HG03521 (cell line): ENCODE results near the gene KLHDC4.
"Not testable (repeated sequence)": the region's sequence is repeated elsewhere in the genome, so short reads cannot be mapped to it uniquely, and the experiment has no call there.

ENCODE experiments used
- ATAC-seq: cut with Tn5 transposase; IDR thresholded peaks from one replicate; pipeline ENCODE4 v1.9.1; 2021; ENCODE audit warnings: mild to moderate bottlenecking, moderate library complexity; ENCODE audit not compliant: unreplicated experiment

Gene KLHDC4

GRCh38 chr16:87722590-87723225 is 43.1 kb downstream of the KLHDC4 start:
- ATAC-seq: no peak

GRCh38 chr16:87721622-87722585 is 43.9 kb downstream of the KLHDC4 start:
- ATAC-seq: no peak

DNA sequence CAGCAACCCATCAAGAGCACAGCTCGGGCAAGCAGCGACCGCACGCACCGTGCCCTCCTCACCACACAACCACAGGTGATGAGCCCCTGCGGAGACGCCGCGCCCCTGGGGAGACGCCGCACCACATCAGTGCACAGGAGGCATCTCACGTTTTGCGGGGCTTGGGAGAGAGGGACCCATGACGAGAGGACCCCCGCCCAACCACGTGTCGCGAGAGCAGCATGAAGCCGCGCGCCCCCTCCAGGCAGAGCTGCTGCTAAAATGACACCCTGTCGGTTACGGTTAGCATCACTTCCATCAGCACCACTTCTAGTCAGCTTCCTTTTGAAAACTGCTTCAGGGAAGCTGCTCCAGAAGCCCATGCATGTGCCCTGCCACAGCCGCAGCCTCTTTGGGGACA is 45.3 kb downstream of the KLHDC4 start:
- ATAC-seq: no peak

GRCh38 chr16:87718831-87719230 is 47.0 kb downstream of the KLHDC4 start:
- ATAC-seq: not testable (repeated sequence)

DNA sequence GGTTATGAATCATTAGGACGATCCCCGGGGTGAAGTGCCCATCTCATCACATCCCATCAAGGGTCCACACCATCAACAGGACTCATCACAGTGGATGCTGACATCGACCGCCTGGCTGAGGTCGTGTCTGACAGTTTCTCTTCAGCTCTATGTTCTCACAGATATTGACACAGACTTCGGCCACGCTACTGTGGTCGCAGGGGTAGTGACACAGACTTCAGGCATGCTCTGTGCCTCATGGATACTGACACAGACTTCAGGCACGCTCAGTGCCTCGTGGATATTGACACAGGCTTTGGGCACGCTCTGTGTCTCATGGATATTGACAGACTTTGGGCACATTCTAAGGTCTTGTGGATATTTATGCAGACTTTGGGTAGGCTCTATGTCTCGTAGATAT is 50.1 kb downstream of the KLHDC4 start:
- ATAC-seq: no peak

DNA sequence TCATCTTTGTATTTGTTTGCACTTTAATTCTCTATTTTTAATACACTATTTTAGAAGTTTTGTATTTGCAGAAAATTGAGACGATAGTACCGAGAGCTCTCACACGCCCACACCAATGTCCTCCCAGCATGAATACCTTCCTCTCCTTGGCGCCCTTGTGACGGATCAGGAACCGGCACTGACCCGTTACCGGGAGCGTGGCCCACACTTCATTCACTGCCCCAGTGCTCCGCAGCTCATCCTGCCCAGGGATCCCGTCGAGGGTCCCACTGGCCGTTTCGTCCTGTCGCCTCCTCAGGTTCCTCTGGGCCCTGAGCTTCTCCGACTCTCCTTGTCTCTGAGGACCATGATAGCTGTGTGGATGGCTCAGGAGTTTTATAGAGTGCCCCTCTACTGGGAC is 50.6 kb downstream of the KLHDC4 start:
- no peak for ATAC-seq

- ATAC-seq: no peak
Measured at GRCh38 chr16:87713451-87714229, 52.1 kb downstream of the KLHDC4 start.

GRCh38 chr16:87712184-87712762 is 53.5 kb downstream of the KLHDC4 start:
- no peak for ATAC-seq

GRCh38 chr16:87710887-87711286 is 54.9 kb downstream of the KLHDC4 start:
- ATAC-seq: no peak

- no peak for ATAC-seq
Measured at GRCh38 chr16:87709677-87710076, 56.1 kb downstream of the KLHDC4 start.

- no peak for ATAC-seq
Measured at GRCh38 chr16:87708881-87709638, 56.7 kb downstream of the KLHDC4 start.

DNA sequence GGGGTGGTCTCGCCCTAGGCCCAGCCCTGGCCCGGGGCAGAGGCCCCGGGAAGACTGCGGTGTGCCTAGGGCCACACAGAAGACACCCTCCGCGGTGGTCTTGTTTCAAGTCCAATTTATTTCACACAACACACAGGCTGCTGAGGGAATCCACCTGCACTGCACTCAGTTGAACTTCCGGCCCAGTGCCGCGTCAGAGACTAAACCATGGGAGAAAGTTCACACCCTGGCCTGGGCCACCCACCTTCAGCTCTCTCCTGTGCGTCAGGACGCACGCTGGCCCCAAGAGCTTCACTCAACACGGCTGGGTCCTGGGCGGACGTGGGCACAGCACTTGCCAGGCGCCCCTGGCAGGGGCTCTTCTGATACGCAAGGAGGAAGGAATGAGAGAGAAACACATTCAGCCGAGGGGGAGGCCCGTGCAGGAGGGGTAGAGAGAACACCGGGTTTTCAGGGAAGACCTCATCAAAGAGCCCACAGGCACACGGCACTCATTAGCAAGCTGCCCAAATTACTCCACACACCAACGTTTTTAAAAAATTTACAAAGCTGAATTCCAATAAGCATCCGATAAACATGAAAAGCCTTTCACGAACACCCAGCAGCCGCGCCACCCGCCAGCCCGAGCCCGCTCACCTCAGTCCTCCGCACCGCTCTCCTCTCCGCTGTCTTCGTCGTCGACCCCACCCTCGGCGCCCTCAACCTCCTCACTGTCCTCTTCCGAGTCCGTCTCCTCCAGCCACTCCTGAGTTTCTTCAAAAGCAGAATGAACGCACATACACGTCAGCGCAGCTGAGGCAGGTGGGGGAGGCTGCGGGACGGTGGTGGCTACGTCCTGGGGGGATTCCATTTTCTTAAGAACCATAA is 57.8 kb downstream of the KLHDC4 start:
- no peak for ATAC-seq

DNA sequence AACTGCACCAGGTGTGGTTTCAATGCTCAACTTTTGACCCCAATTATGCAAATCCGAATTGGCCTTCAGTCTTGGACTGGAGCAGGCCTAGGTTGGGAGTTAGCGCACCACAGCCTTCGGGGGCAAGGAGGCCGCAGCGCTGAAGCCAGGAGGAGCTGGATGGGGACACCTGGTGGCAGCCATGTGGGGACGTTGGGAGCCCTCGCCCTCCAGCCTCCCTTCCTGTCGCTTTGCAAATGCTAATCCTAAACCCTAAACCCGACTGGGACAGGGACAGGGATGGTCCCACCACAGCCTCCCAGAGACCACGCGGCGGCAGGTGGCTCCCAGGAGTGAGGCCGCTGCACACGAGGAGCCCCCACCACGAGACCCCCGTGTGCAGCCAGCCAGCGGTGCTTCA is 58.7 kb downstream of the KLHDC4 start:
- no peak for ATAC-seq

DNA sequence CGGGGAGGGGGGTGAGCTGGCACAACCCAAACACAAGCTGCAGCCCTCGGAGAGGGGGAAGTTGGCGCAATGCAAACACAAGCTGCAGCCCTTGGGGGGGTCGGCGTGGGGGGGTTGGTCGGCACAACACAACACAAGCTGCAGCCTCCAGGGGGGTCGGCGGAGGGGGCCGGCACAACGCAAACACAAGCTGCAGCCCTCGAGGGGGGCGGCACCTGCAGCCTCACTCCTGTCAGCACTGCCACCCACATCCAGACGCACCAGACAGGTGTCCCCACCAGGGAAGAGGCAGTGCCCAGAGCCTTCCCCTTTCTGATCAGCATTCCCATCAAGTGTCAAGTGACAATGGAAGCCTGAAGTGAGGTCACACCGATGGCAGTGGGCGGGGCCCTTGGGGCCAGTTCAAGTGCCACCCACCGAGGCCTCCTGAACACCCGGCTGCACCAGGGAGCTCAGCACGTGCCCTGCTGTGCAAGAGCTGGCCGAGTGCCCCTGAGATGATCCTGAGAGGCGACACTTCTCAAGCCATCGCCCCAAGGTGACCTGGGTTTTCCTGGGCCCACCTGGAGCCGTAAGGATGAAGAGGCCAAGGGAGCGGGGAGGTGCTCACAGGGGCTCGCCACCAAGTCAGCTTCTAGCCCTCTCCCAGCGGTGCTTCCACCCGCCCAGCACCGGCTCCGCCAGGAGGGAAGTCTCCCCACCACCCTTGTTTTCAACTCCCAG is 59.3 kb downstream of the KLHDC4 start:
- no peak for ATAC-seq

DNA sequence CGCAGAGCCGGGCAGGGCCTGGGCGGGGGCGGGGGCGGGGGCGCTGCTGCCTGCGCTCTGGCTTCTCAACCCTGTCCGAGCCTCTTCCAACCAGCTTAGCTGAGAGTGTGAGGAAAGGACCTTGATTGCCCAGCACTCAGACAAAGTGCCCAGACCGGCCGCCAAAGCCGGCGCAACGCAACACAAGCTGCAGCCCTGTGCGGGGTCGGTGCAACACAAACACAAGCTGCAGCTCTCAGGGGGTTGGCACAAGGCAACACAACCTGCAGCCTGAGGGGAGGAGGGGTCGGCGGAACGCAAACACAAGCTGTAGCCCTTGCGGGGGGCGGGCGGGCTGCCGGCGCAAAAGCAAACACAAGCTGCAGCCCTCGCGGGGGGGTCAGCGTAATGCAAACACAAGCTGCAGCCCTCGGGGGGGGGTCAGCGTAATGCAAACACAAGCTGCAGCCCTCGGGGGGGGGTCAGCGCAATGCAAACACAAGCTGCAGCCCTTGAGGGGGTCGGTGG is 60.0 kb downstream of the KLHDC4 start:
- ATAC-seq: no peak

DNA sequence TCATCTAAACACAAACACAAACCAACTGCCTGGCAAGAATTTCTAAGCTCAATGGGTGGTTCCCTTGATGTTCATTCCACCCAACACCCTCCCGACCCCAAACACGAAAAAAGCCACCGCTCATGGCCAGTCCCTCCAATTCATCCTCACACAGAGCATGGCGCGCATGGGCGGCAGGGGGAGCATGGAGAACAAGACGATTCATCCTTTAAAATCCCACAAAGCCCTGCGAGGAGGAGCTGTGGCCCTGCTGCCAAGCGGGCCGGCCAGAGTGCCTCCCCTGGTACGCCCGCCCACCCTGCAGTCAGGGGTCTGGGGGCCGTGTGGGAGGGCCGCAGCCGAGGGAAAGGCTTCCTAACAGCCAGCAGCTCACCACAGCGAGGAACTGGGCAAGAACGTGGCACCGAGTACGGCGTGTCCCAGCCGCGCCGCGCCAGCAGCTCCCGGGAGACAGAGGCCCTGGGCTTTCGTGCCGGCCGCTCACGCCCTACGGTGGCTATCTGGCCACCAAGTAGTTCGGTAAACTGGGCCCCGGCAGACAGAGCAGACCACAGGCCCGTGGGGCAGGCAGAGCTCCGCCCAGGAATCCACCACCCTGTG is 60.9 kb downstream of the KLHDC4 start:
- ATAC-seq: no peak

- ATAC-seq: no peak
Measured at GRCh38 chr16:87703835-87704375, 61.9 kb downstream of the KLHDC4 start.

- ATAC-seq: no peak
Measured at GRCh38 chr16:87703071-87703470, 62.7 kb downstream of the KLHDC4 start.
